Measurements from ENCODE around the gene UNC93B1. TPM values are rescaled to one million over a fixed set of nuclear protein-coding genes. Genes with fewer than 3 reads are reported as not detected.

The UNC93B1 gene
- total RNA-seq, 2 experiments from 2014 or later, result 16.3 to 16.7 TPM

DNA sequence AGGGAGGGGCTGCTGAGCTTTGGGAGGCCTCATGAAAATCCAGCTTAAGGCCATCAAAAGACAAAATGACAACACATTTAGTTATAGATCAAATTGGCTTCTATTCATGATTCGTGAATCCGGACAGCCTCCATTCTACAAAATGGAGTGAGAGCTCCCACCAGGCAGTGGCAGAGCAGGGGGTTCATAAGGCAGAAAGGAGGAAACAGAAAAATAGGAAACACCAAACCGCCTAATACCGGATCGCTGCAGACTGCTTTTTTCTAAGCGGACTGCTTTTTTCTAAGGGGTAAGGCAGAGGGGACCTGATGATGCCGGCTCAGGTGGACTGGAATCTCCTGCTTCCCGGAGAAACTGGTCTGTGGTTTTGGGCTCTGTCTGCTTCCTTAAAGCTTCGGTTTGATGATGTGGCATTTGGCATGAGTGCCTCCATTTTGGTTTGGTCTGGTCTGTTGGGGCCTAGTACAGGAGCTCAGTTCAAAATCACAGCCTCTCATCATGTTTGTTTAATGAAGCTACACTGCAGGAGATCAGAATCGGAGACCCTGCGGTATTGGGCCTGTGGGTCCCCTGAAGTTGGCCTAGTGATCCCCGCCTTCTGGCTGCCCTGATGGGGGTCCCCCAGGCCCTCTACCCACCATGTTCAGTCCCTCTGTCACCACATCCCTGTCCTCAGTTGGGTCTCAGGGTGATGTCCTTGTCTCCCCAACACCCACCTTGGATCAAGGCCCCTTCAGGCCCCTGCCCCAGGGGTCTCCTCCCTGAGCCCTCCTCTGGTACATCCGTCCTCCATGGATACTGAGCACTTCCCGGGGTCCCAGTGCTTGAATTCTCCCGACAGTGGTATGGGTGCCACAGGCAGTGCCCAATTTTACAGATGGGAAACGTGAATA, 7.4 kb upstream of the UNC93B1 start:
- CTCF ChIA-PET, result interaction anchor here (0.8 to 1.4 kb wide), 2 partner anchors 44 to 94 kb away, joined by 3 to 4 read pairs; no protein-coding TSS in a partner anchor
- no peak overlapping the region for H3K4me3 Mint-ChIP-seq
- POLR2A ChIA-PET, result no interaction called here
- H3K36me3 Mint-ChIP-seq (ENCODE audit: low read depth), result no peaks in the 10 kb centered on the region
- DNase-seq, result no peak
- H3K9me3 Mint-ChIP-seq (ENCODE audit: low read depth), result no peaks in the 10 kb centered on the region
- no peaks in the 10 kb centered on the region for H3K27me3 Mint-ChIP-seq
- no peak for ATAC-seq
- intact Hi-C loops (cut with DNase I, micrococcal nuclease), result no loop called here
- peaks cover 5% of the 10 kb centered on the region for H3K4me1 Mint-ChIP-seq
- H3K27ac Mint-ChIP-seq, result no peak overlapping the region

DNA sequence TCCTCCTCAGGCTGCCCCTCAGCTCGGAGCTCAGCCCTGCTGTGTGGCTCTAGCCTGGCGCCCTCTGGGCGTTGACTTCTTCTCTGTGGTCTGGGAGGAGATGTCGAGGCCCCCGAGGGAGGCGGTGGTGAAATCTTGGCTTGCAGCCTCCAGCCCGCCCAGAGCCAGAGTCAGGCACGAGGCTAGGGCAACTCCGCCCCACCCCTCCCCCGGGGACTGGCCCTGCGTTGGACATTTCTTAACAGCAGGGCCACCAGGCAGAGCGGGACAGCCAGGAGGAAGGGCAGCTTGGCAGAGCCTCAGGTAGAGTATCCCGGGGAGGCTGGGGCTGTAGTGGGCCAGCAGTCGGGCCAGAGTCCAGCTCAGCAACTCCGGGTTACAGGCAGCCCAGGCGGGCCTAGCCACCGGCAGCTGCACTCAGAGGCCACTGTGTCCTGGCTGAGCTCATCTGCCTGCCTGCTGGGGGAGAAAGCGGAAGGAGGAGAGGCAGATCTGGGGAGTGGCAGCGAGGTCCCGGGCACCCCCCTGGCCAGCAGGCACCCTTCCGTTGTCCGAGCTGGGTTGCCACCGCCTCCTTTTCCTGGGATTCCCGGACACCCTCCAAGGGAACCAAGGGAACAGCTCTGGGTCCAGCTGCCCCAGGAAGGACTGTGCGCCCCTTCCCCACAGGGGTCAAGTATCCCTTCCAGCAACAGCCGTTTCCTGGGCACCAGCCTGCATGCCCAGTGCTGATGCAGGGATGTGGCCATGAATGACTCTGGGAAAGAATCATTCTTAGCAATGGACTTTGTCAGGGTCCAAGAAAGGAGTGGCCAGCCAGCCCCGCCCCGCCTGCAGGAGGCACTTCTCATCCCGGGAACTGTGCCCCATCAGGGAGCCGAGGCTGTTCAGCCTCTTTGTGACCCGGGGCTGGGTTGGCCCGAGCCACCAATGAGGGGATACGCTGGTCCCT, 6.5 kb upstream of the UNC93B1 start, which contains the start of gene ALDH3B1:
ALDH3B1 (plus strand) TSS at position 238 of the 952 bp plus-strand sequence. CDS start 4,971 bp downstream, outside the sequence.
- CTCF ChIA-PET, result interaction anchor here (0.7 to 1.4 kb wide), 4 partner anchors 17 to 95 kb away, joined by 3 to 4 read pairs (median 3); no protein-coding TSS in a partner anchor
- no peaks in the 10 kb centered on the region for H3K9me3 Mint-ChIP-seq (ENCODE audit: low read depth)
- H3K4me1 Mint-ChIP-seq, result peaks cover 5% of the 10 kb centered on the region
- POLR2A ChIA-PET, result no interaction called here
- H3K27me3 Mint-ChIP-seq, result no peaks in the 10 kb centered on the region
- no peaks in the 10 kb centered on the region for H3K36me3 Mint-ChIP-seq (ENCODE audit: low read depth)
- no peak within 1 kb of the TSS for H3K27ac Mint-ChIP-seq
- no peak for DNase-seq
- ATAC-seq, result no peak
- H3K4me3 Mint-ChIP-seq, result no peak within 1 kb of the TSS
- intact Hi-C loops (cut with DNase I, micrococcal nuclease), result no loop called here

DNA sequence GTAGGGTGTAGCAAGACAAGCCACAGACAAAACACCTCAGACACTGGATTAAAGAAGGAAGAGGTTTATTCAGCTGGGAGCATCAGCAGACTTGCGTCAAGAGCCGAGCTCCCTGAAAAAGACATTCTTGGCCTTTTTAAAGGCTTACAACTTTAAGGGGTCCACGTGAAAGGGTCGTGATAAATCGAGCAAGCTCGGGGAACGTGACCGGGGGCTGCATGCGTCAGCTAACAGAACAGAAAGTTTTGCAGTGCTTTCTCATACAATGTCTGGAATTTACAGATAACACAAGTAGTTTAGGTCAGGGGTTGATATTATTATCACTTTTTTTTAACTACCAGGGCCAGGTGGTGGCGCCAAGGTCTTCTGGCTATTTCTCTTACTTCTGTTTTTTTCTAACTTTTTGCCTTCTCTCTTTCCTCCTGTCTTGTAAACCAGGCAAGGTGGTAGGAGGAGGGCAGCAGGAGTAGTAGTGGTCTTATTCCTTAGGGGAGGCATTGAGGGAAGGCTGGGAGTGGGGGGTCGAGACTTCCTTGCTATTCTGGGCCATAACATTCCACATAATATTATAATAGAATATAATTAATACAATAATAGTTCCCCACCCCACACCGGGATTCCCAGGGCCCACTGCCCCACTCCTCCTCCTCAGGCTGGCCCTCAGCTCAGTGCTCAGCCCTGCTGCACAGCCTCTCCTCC, 5.6 kb upstream of the UNC93B1 start:
- no peaks in the 10 kb centered on the region for H3K27me3 Mint-ChIP-seq
- peak; percentile 41 for DNase-seq
- intact Hi-C loops (cut with DNase I, micrococcal nuclease), result loop anchor here (2.0 to 10.0 kb wide), 2 partner anchors 195 to 197 kb away; no protein-coding TSS in a partner anchor
- ATAC-seq, result no peak
- CTCF ChIA-PET, result interaction anchor here (0.9 kb wide), 1 partner anchor 16 kb away, joined by 3 read pairs; no protein-coding TSS in a partner anchor
- H3K4me1 Mint-ChIP-seq, result peaks cover 9% of the 10 kb centered on the region
- no peak overlapping the region for H3K4me3 Mint-ChIP-seq
- POLR2A ChIA-PET, result no interaction called here
- no peaks in the 10 kb centered on the region for H3K9me3 Mint-ChIP-seq (ENCODE audit: low read depth)
- no peaks in the 10 kb centered on the region for H3K36me3 Mint-ChIP-seq (ENCODE audit: low read depth)
- H3K27ac Mint-ChIP-seq, result no peak overlapping the region

DNA sequence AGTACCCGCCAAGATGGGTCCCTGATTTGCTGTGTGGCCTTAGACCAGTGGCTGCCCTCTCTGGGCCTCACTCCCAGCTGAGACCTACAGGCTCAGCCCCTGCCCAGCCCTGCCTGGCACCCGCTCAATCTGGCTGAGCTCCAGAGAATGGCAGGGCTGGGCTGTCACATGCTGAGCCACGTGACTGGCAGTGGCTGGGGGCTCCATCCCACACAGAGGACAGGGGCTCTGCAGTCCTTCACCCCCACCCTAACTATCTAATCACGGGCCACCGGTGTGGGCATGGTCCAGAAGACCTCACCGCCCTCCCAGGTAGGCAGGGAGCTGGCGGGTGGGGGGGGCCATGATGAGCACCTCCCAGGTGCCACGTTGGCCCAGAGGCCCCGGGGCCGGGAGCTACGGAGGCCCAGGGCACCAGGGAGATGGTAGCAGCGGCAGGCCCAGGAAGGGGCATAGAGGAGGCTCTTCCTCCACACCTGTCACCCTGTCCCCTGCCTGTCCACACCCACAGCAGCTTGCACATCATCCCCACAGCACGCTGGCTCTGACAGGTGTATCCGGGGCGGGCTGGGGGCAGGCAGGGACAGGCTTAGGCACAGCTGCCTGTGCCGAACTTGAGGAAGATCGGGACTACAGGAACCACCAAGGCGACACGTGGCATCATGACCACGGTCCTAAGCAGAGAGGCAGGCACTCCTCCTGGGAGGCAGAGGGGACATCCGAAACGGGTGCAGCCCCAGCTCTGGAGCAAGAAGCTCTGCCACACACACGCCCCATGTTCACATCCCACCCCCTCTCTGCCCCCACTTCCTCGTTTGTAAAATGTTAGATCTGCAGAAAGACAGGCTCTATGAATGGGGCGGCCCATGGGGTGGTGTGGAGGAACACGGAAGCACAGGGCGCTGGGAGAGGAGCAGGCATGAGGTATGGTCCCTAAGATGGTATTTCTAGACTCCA, 4.8 kb upstream of the UNC93B1 start:
- ChIA-PET POLR2A (no interaction called here), CTCF (no interaction called here)
- ATAC-seq, result no peak
- intact Hi-C loops (cut with DNase I, micrococcal nuclease), result loop anchor here (2.0 to 10.0 kb wide), 2 partner anchors 196 to 198 kb away; no protein-coding TSS in a partner anchor
- H3K27me3 Mint-ChIP-seq, result no peaks in the 10 kb centered on the region
- DNase-seq, result no peak
- no peak overlapping the region for H3K4me3 Mint-ChIP-seq
- no peak overlapping the region for H3K27ac Mint-ChIP-seq
- peaks cover 13% of the 10 kb centered on the region for H3K4me1 Mint-ChIP-seq
- no peaks in the 10 kb centered on the region for H3K9me3 Mint-ChIP-seq (ENCODE audit: low read depth)
- no peaks in the 10 kb centered on the region for H3K36me3 Mint-ChIP-seq (ENCODE audit: low read depth)

DNA sequence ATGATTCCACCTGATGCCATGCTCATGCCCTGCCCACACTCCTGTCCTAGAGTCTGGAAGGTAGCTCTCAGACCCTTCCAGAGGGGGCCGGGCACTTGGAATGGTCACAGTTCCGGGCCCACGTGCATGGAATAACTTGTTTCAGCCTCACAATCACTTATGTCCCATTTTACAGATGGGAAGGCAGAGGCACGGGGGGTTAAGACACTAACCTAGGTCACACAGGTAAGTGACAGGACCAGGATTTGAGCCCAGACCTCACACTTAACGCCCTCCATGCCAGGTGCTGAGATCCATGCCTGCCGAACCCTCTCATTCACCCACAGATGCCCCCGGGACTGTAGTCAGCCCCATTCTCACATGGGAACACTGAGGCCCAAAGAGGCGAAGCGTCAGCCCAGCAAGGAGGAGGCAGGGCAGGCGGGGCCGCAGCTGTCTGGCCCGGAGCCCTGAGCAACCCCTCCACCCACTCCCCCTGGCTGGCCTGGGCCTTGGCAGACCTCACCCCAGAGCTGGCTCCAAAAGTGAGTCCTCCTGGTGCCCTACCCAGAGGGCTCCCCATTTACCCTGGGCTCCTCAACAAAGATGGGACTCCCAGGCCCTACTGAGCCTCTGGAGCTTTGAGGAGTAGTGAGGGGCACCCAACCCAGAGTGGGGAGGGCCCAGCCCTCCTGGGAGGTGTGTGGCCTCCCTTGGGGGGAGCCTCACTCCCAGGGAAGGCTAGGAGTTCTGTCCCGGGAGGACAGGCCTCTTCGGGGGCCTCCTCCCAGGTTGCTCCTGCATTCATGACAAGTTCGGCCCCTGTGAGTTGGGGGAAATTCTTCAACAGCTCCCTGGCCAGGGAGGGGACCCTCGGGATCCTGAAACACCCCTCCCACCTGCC, 3.8 kb upstream of the UNC93B1 start:
- H3K36me3 Mint-ChIP-seq (ENCODE audit: low read depth), result no peaks in the 10 kb centered on the region
- H3K27ac Mint-ChIP-seq, result no peak overlapping the region
- no peaks in the 10 kb centered on the region for H3K9me3 Mint-ChIP-seq (ENCODE audit: low read depth)
- intact Hi-C loops (cut with DNase I, micrococcal nuclease), result loop anchor here (2.0 to 10.0 kb wide), 2 partner anchors 197 to 199 kb away; no protein-coding TSS in a partner anchor
- DNase-seq, result no peak
- peaks cover 15% of the 10 kb centered on the region for H3K4me1 Mint-ChIP-seq
- CTCF ChIA-PET, result no interaction called here
- no peak overlapping the region for H3K4me3 Mint-ChIP-seq
- H3K27me3 Mint-ChIP-seq, result no peaks in the 10 kb centered on the region
- ATAC-seq, result no peak
- POLR2A ChIA-PET, result no interaction called here

DNA sequence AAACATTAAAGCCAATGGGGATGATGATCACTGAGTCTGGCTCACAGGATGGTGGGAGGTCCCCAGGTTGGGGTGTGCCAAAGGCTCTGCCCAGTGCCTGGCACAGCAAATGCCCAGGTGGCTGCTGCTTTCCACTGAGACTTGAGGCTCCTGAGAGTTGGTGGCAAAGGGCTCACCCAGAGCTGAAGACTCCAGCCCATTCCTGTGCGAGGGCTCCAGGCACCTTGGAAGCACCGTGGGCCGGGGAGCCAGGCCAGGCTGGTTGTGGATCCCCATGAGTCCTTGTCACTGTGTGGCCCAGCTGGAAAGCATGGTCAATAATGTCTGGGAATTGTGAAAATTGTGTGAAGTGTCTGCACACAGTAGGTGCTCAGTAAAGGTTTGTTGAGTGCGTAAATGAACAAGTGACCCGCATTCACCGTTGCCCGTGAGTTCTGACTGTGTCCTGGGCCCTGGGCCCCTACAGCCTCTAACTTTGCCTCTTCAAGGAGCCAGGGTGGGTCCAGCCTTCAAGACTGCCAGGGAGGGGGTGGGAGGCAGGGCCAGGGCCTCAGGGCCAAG, 2.8 kb upstream of the UNC93B1 start:
- Mint-ChIP-seq H3K4me1 (peaks cover 18% of the 10 kb centered on the region), H3K4me3 (no peak overlapping the region), H3K27ac (no peak overlapping the region), H3K27me3 (no peaks in the 10 kb centered on the region), H3K9me3 (ENCODE audit: low read depth) (no peaks in the 10 kb centered on the region), H3K36me3 (ENCODE audit: low read depth) (no peaks in the 10 kb centered on the region)
- intact Hi-C loops (cut with DNase I, micrococcal nuclease), result loop anchor here in 1 of 2 experiments (10.0 kb wide), 1 partner anchor 198 kb away; no protein-coding TSS in a partner anchor
- DNase-seq, result no peak
- ATAC-seq, result no peak
- ChIA-PET CTCF (no interaction called here), POLR2A (no interaction called here)

DNA sequence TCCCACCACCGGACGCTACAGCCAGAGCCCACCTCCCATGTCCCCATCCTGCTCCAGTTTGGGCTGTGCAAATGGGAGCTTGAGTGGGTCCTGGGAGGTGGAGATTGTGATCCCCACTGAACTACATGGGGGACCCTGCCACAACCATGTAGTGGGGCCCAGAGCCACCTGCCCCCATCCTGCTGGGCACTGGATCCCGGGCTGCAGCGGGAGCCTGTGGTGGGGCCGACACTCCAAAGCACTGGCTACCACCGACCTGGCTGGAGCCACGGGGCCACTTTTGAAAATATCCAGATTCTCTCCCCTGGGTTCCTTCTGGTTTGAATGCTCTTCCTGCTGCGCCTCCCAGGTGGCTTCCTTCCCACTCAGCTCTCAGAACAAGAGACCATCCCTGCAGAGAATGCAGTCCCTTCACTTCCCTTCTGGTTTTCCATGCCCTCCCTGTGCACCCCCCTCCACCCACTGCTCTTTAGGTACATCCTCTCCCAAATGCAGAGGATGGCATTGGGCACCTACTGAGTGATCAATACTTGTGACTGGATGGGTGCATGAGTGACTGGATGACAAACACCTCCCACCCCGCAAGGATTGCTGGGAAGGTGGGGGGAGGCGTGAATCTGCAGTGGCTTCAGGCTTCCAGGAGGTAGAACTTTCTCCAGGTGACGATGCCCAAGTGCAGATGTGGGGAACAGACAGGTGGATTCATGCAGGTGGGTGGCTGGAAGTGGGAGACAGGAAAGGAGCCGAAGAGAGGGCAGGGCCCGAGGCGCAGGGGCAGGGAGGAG, 846 bp upstream of the UNC93B1 start:
- H3K4me3 Mint-ChIP-seq, result peak overlapping the region; percentile 73
- DNase-seq, result no peak
- no peaks in the 10 kb centered on the region for H3K9me3 Mint-ChIP-seq (ENCODE audit: low read depth)
- ChIA-PET POLR2A (no interaction called here), CTCF (interaction anchor here (0.8 kb wide), 1 partner anchor 10 kb away, joined by 4 read pairs; no protein-coding TSS in a partner anchor)
- H3K27ac Mint-ChIP-seq, result peak overlapping the region; percentile 66
- no peaks in the 10 kb centered on the region for H3K36me3 Mint-ChIP-seq (ENCODE audit: low read depth)
- H3K27me3 Mint-ChIP-seq, result no peaks in the 10 kb centered on the region
- peaks cover 18% of the 10 kb centered on the region for H3K4me1 Mint-ChIP-seq
- no peak for ATAC-seq
- intact Hi-C loops (cut with DNase I, micrococcal nuclease), result loop anchor here (1.0 to 10.0 kb wide), 6 partner anchors 26 to 762 kb away; partner anchors contain the start of genes TCIRG1 (in 2 of the 2) and NDUFS8 (in 1 of the 2)

DNA sequence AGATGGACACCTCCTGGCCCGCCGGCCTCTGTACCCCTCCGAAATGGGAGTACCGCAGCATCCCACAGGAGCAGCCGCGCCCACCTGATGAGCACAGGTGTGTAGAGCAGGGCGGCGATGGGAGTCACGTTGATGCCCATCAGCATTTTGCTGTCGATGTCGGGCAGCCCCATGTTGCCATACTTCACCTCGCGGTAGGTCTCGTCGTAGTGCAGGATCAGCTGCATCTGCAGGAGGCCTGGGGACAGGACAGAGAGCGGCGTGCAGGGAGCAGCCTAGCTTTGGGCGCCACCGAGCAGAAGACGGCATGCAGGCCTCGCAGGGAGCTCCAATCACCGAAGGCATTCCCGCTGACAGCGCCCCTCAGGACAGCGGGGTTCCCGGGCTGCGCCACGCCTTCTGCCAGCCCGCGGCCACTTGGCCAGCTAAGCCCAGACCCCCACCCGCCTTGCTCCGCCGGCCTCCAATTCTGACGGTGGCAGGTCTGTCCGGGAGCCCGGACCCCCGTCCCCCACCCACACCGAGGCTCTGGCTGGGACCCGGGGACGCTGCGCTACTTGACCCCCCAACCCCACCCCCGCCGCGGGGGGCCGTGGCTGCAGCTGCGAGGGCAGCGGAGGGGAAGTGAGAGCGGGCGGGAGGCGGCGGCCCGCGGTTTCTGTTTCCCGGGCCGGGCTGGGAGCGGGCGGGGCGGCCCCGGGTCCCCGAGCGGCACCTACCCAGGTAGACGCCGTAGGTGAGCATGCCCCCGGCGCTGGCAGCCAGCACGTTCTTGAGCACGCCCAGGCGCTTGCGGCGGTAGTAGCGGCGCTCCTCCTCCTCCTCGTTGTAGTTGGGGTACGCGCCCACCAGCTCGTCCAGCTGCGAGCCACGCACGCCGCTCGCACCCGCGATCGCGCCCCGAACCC, 705 bp downstream of the UNC93B1 start:
- CTCF ChIA-PET, result interaction anchor here (0.7 to 0.8 kb wide), 2 partner anchors 9 to 490 kb away, joined by 3 to 4 read pairs; no protein-coding TSS in a partner anchor
- Mint-ChIP-seq H3K27me3 (no peaks in the 10 kb centered on the region), H3K9me3 (ENCODE audit: low read depth) (no peaks in the 10 kb centered on the region), H3K4me3 (peak overlapping the region; percentile 73), H3K27ac (peak overlapping the region; percentile 51), H3K4me1 (peaks cover 17% of the 10 kb centered on the region), H3K36me3 (ENCODE audit: low read depth) (no peaks in the 10 kb centered on the region)
- DNase-seq (peak; percentile 68), ATAC-seq (peak; percentile 69)
- intact Hi-C loops (cut with DNase I, micrococcal nuclease), result loop anchor here (2.0 to 10.0 kb wide), 4 partner anchors 34 to 761 kb away; partner anchors contain the start of genes KMT5B (in 1 of the 2) and TCIRG1 (in 1 of the 2)
- POLR2A ChIA-PET, result no interaction called here
